GM20000 (cell line): Measurements from ENCODE around the gene PRL.
A peak's percentile ranks its signal among the peaks of the same experiment; 100 is the strongest.

Experiments used
- DNase-seq: peaks from one replicate; pipeline ENCODE4 v3.0.0; 2012; ENCODE audit warnings: low spot score
- TF ChIP-seq, protein P1 (sequence below): IDR thresholded peaks from 2 replicates; pipeline ENCODE4 v1.5.1; 2012; ENCODE audit warnings: mild to moderate bottlenecking, control low read depth; ENCODE audit errors: extremely low read depth, missing control alignments

PRL gene

DNA sequence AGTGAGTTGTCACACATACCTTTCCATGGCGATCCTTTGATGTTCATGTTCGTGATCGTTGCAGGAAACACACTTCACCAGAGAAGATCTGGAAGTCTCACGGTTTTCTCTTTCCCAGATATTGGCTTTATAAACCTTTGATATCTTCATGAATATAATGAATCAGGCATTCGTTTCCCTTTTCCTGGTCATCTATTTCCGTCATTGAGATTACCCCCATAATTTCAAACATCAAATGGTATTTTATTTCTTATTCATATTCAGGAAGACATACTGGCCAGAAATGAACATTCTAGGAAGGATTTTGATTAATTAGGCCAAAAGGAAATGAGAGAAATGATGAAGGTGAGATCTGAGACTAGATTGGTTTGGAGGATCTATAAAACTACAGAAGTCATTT, at the start of gene PRL:
TSS of gene PRL (minus strand) at position 101 of the 400 bp plus-strand sequence. CDS start at position 47, 54 bp downstream.
- TF ChIP-seq, protein P1, sequence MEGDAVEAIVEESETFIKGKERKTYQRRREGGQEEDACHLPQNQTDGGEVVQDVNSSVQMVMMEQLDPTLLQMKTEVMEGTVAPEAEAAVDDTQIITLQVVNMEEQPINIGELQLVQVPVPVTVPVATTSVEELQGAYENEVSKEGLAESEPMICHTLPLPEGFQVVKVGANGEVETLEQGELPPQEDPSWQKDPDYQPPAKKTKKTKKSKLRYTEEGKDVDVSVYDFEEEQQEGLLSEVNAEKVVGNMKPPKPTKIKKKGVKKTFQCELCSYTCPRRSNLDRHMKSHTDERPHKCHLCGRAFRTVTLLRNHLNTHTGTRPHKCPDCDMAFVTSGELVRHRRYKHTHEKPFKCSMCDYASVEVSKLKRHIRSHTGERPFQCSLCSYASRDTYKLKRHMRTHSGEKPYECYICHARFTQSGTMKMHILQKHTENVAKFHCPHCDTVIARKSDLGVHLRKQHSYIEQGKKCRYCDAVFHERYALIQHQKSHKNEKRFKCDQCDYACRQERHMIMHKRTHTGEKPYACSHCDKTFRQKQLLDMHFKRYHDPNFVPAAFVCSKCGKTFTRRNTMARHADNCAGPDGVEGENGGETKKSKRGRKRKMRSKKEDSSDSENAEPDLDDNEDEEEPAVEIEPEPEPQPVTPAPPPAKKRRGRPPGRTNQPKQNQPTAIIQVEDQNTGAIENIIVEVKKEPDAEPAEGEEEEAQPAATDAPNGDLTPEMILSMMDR = no peak

DNA sequence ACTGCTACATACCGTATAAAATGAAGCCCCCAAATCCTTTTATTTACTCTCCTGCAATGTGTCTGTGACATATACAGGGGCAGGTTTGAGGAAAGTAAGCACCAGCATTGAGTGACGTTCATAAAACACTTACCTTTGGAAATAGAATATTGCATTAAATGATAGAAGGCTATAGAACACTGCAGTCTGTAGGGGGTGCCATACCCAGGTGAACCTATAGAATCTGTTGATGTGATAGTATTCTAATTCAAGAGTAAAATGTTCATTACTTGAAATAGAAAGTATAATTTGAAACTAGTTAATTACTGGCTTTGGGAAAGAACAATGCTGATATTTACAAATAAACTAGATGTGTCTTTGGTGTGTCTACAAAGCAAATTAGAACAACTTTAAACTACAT, 47.0 kb upstream of the PRL start:
- TF ChIP-seq, protein P1 = no peak
- DNase-seq = no peak

More for the DNA sequence above, at the start of gene PRL:
- no peak for DNase-seq

DNA sequence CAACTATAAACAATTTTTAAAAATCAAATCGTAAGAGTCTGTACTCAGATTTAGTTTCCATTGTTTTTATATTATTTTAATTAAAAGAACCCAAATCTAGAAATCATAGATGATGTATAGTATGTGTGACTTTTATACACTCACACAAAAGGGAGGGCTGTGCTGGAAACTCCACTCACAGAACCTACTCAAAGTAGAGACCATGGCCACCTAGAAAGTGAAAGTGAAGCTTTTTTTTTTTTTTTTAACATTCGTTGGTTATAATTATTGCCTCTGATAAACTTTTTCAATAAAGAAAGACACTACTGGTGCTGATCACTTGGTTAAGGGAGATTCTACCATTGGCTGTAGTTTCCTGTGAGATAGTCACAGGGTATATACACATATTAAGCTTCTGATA, 37.9 kb upstream of the PRL start:
- TF ChIP-seq, protein P1 = no peak
- DNase-seq = peak; percentile 23

DNA sequence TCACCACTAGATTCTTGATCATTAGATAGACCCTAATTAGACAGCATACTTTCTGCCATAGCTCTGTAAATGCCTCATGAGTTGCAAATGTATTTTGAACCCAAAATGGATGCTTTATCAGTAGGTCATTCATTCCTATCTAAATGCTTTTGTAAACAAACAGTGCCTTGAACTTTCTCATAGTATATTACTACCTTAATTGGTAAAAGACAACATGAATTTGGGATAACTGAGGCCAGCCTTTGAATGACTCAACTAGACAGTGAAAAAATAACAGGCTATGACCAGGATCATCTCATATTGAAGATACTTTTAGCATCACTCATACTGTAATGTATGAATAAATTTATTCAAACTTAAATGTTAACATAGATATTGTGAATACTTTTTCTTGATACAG, 37.0 kb upstream of the PRL start:
- no peak for DNase-seq
- TF ChIP-seq, protein P1 = no peak

DNA sequence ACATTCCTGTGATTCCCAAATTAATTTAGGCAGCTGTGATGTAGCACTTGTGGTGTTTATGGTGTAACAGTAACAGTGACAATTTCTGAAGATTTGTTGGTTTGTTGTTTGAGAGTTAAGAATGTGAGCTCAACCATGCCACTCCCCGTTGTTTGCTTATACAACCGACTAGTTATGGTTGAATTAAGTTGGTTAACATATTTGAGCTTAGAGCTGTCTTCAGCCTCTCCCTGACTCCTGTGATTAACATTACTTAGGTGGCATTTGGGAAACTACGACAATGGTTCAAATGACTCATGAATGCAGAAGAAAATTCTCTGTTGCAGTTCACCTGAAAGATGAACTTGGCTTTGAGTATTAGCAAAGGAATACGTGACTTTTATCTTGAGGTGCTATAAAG, 35.9 kb upstream of the PRL start:
- TF ChIP-seq, protein P1 = no peak
- no peak for DNase-seq

DNA sequence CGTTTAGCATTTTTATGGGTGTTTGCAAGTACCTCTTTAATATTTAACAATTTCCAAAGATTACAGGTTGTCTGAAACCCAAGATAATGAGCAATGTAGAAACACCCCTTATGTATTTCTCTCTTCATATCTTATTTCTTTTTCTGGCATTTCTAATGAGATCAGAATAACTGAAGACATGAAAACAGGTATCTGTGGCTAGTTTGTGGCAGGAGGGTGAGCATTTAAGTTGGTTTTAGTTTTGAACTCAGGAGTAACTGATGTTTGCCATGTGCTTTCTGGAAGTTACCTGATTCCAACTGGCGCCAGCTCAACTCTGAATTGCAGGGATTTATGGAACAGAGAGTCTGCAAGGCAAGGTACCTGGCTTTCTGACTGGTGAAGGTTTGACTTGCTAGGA, 35.4 kb upstream of the PRL start:
- no peak for DNase-seq
- TF ChIP-seq, protein P1 = no peak

DNA sequence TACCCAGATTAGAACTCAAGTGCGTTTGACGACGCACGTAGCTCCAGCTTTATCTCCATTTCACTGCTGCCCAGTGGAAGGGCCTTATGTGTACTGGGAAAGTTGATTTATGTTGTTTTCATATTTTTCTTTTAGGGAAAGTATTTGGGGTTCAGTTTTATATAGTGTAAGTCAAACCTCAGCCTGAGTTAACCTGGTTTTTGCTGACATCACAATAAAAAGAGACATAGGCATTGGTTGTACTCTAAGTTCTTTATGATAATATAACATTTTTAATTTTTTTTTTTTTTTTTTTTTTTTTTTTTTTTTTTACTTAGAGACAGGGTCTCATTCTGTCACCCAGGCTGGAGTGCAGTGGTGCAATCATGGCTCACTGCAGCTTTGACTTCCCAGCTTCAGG, 34.1 kb upstream of the PRL start:
- DNase-seq = no peak
- TF ChIP-seq, protein P1 = no peak
